ENCODE measurements around the gene ITPK1. TPM values are rescaled to one million over a fixed set of nuclear protein-coding genes. Genes with fewer than 3 reads are reported as not detected.

The ITPK1 gene
- polyA plus RNA-seq, 1 donor from 2014 or later: 43.1 TPM

Other genes starting within 250 kb of the ITPK1 start
- 0.44 TPM for gene CHGA, start 192.8 kb downstream of the ITPK1 start, polyA plus RNA-seq
- 53.8 TPM for gene MOAP1, start 69.0 kb upstream of the ITPK1 start, polyA plus RNA-seq
- 28.8 TPM for gene LYSET, start 69.4 kb upstream of the ITPK1 start, polyA plus RNA-seq
- 31.5 TPM for gene GON7, start 91.1 kb upstream of the ITPK1 start, polyA plus RNA-seq
- gene UBR7, start 91.3 kb upstream of the ITPK1 start, polyA plus RNA-seq: 39.2 TPM
- 16.1 TPM for gene BTBD7, start 217.1 kb upstream of the ITPK1 start, polyA plus RNA-seq
- not detected for gene COX8C, start 231.3 kb upstream of the ITPK1 start, polyA plus RNA-seq

Data from IgD-negative memory B cell (primary cell).